Endothelial cell of umbilical vein (primary cell): Measurements from ENCODE around the gene CHST11. TPM values are rescaled to one million over a fixed set of nuclear protein-coding genes. Genes with fewer than 3 reads are reported as not detected.

Experiments used
- BruUV-seq: library from RNA; stranded (reverse); fragments of 400-500 nt; replicated peaks from 2 replicates; lab custom pipeline; 2021; lab: Mats Ljungman, UMichigan
- CTCF ChIA-PET: fragments of 300-600, 350-600 bp; sonication (Branson Sonifier 250); formaldehyde crosslinking; loops from one replicate; lab custom pipeline; 2021; ENCODE audit warnings: antibody characterized with exemption, inconsistent platforms; lab: Charles Lee
- POLR2A ChIA-PET: fragments of 300-600, 350-600 bp; sonication (Branson Sonifier 250); formaldehyde crosslinking; loops from one replicate; lab custom pipeline; 2021; ENCODE audit warnings: antibody characterized with exemption, inconsistent platforms; lab: Charles Lee
- DNase-seq: peaks from one replicate; pipeline ENCODE4 v3.0.0-alpha.2; 2011; ENCODE audit warnings: low read depth, low spot score
- FAIRE-seq: peaks from 2 replicates; lab custom pipeline; 2011; peaks lifted over from hg19 to GRCh38; lab: Jason Lieb, UNC
- H2AFZ ChIP-seq: 2 replicates; pipeline ENCODE4 v1.6.0; 2012; ENCODE audit warnings: low read depth, low read length, control low read depth, inconsistent platforms
- H3K27ac ChIP-seq: 2 replicates; pipeline ENCODE4 v1.5.1; 2011; ENCODE audit warnings: low read depth, mild to moderate bottlenecking, control low read depth, low read length, moderate library complexity; ENCODE audit not compliant: insufficient read depth
- H3K27me3 ChIP-seq, 2 experiments: 2 replicates each; pipeline versions ENCODE4 v1.6.0 to v1.6.1; 2011; ENCODE audit warnings: low read length in 2 of 2, mixed read lengths in 1 of 2; ENCODE audit not compliant: control insufficient read depth in 2 of 2, insufficient read depth in 2 of 2
- H3K36me3 ChIP-seq, 2 experiments: 2 replicates in 1 of 2; 3 replicates in 1 of 2; pipeline ENCODE4 v1.5.1; 2011; ENCODE audit warnings: low read length in 2 of 2, mild to moderate bottlenecking in 1 of 2, moderate library complexity in 1 of 2; ENCODE audit not compliant: control insufficient read depth in 2 of 2, insufficient read depth in 2 of 2; ENCODE audit errors: extremely low read depth in 1 of 2
- H3K4me1 ChIP-seq: 3 replicates; pipeline ENCODE4 v1.5.1; 2011; ENCODE audit warnings: mild to moderate bottlenecking, low read length; ENCODE audit not compliant: control insufficient read depth, insufficient read depth; ENCODE audit errors: extremely low read depth
- H3K4me2 ChIP-seq: 2 replicates; pipeline ENCODE4 v1.6.1; 2011; ENCODE audit warnings: low read length, control low read depth, mixed read lengths; ENCODE audit not compliant: insufficient read depth
- H3K4me3 ChIP-seq, 3 experiments: fragments of 200-600 bp in 1 of 3; sonication (generic), shearing (Covaris generic) in 1 of 3; replicated peaks in 1 of 3; 2 replicates each; pipeline ENCODE4 v1.5.1; 2011 to 2016; ENCODE audit warnings: control low read depth in 3 of 3, low read length in 3 of 3, mild to moderate bottlenecking in 2 of 3, inconsistent platforms in 1 of 3, low read depth in 1 of 3, moderate library complexity in 1 of 3; ENCODE audit not compliant: insufficient read depth in 1 of 3
- H3K79me2 ChIP-seq: 2 replicates; pipeline ENCODE4 v1.6.0; 2012; ENCODE audit warnings: low read length, inconsistent platforms; ENCODE audit not compliant: control insufficient read depth, insufficient read depth
- H3K9ac ChIP-seq: replicated peaks from 2 replicates; pipeline ENCODE3; 2011; ENCODE audit warnings: low read length, control low read depth; ENCODE audit not compliant: insufficient read depth; ENCODE audit errors: extremely low read depth
- H3K9me1 ChIP-seq: replicated peaks from 3 replicates; pipeline ENCODE4 v1.6.0; 2011; ENCODE audit warnings: mild to moderate bottlenecking, low read length; ENCODE audit not compliant: control insufficient read depth, insufficient read depth; ENCODE audit errors: extremely low read depth
- H3K9me3 ChIP-seq: replicated peaks from 2 replicates; pipeline ENCODE4 v1.5.1; 2012; ENCODE audit warnings: low read length, inconsistent platforms; ENCODE audit not compliant: control insufficient read depth, insufficient read depth
- H4K20me1 ChIP-seq: replicated peaks from 2 replicates; pipeline ENCODE3; 2011; ENCODE audit warnings: mild to moderate bottlenecking, low read length; ENCODE audit not compliant: control insufficient read depth, insufficient read depth; ENCODE audit errors: extremely low read depth
- EZH2 ChIP-seq: IDR thresholded peaks from 2 replicates; pipeline ENCODE4 v1.6.1; 2012; ENCODE audit warnings: borderline replicate concordance, low read depth, mild to moderate bottlenecking, moderate library complexity, low read length, inconsistent platforms; ENCODE audit not compliant: severe bottlenecking
- FOS ChIP-seq: IDR thresholded peaks from 2 replicates; pipeline ENCODE4 v1.6.1; 2011; ENCODE audit warnings: mild to moderate bottlenecking, low read length, moderate library complexity, borderline replicate concordance; ENCODE audit not compliant: insufficient read depth
- GATA2 ChIP-seq: IDR thresholded peaks from 2 replicates; pipeline ENCODE4 v1.7.0; 2011; ENCODE audit warnings: low read depth, mild to moderate bottlenecking, moderate library complexity, mixed read lengths, low read length; ENCODE audit not compliant: insufficient read length, insufficient read depth
- JUN ChIP-seq: IDR thresholded peaks from 2 replicates; pipeline ENCODE4 v1.6.1; 2011; ENCODE audit warnings: borderline replicate concordance, low read depth; ENCODE audit not compliant: insufficient read length, insufficient read depth
- MYC ChIP-seq: IDR thresholded peaks from one replicate; pipeline ENCODE4 v1.6.1; 2011; ENCODE audit warnings: mild to moderate bottlenecking, low read depth, low read length
- POLR2A ChIP-seq: IDR thresholded peaks from 2 replicates; pipeline ENCODE4 v1.6.1; 2012; ENCODE audit warnings: low read depth, mild to moderate bottlenecking, control low read depth, low read length
- POLR2AphosphoS5 ChIP-seq: IDR thresholded peaks from 2 replicates; pipeline ENCODE4 v1.6.1; 2012; ENCODE audit warnings: low read depth, mild to moderate bottlenecking, control low read depth, low read length, moderate library complexity; ENCODE audit not compliant: insufficient read depth
- dilution Hi-C: fragments of 300-500 bp; cut with MboI; formaldehyde crosslinking; loops from one replicate; pipeline ENCODE4 v1.15.0; 2019; ENCODE audit warnings: low sequenced_read_pairs; ENCODE audit not compliant: extremely low pct_ligation_motif_present
- intact Hi-C: fragments of 100-400 bp; cut with micrococcal nuclease; formaldehyde crosslinking; loops from one replicate; pipeline ENCODE4 v1.10.0; 2022
- polyA plus RNA-seq, 4 experiments: library from polyadenylated mRNA; depleted of rRNA in 3 of 4; stranded (reverse) in 3 of 4; unstranded in 1 of 4; fragments of >200 nt; gene quantifications; 2 replicates each; pipeline versions ENCODE4 v1.2.1 to v1.2.3, GENCODE V29; 2011 to 2012; ENCODE audit warnings: missing spikeins in 1 of 4
- total RNA-seq: library from RNA; stranded (reverse); gene quantifications from 2 replicates; pipeline ENCODE4 v1.2.3, GENCODE V29; 2021
- TF ChIP-seq, protein P1 (sequence below): IDR thresholded peaks from 2 replicates; pipeline ENCODE4 v1.6.1; 2011; ENCODE audit not compliant: insufficient read depth, insufficient read length
- TF ChIP-seq, protein P2 (sequence below), 2 donors: IDR thresholded peaks; 1 replicate in 1 of 2; 2 replicates in 1 of 2; pipeline ENCODE4 v1.5.1; 2011; ENCODE audit warnings: low read length in 2 of 2, mild to moderate bottlenecking in 2 of 2, moderate library complexity in 2 of 2, control low read depth in 1 of 2, inconsistent platforms in 1 of 2, low read depth in 1 of 2; ENCODE audit not compliant: insufficient read depth in 1 of 2; ENCODE audit errors: extremely low read depth in 1 of 2

The CHST11 gene
- total and polyA plus RNA-seq, 2 donors (not counting 3 experiments of a cell fraction or from before 2014, with no cell fraction given) = 19.7 to 20.9 TPM

DNA sequence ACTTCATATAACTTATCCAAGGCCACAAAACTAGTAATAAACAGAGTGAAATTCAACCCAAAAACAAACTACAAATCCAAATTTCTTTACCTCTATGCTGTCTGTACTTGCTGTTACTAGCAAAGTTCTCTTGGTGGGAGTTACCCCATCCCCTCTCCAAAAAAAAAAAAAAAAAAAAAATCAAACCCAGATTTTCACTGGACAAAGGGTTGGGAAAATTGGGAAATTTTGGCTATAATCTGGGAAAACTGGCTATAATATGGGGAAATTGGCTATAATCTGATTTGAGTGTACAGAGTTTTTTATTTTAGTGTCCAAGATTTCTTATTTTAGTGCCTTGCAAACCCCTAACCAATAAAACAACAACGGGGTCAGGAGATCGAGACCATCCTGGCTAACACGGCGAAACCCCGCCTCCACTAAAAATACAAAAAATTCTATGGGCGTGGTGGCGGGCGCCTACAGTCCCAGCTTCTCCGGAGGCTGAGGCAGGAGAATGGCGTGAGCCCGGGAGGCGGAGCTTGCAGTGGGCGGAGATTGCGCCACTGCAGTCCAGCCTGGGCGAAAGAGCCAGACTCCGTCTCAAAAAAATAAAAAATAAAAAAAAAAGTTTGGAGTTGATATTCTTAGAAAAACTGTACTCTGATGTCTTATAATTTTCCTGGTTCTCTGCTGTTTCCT is 148.4 kb downstream of the CHST11 start:
- ChIA-PET POLR2A (interaction anchor here (1.1 kb wide), 1 partner anchor 224 kb away, joined by 3 read pairs; no protein-coding TSS in a partner anchor), CTCF (interaction anchor here (1.0 to 1.9 kb wide), 8 partner anchors 9 to 272 kb away, joined by 3 to 18 read pairs (median 4); no protein-coding TSS in a partner anchor)
- H3K36me3 ChIP-seq = no peaks in the 10 kb centered on the region
- no peaks in the 10 kb centered on the region for H3K27me3 ChIP-seq
- peak overlapping the region; percentile 49 for H3K9ac ChIP-seq
- DNase-seq (no peak), FAIRE-seq (no peak)
- H3K9me3 ChIP-seq = no peaks in the 10 kb centered on the region
- peak overlapping the region; percentile 89 for H3K27ac ChIP-seq
- no peaks in the 10 kb centered on the region for H3K9me1 ChIP-seq
- no peaks in the 10 kb centered on the region for H4K20me1 ChIP-seq
- dilution Hi-C loops (no loop called here), intact Hi-C loops (loop anchor here (1.0 to 5.0 kb wide), 4 partner anchors 66 to 223 kb away; partner anchors contain the start of gene CHST11)
- H3K4me2 ChIP-seq = peak overlapping the region; percentile 62
- no TSS peak for BruUV-seq
- TF ChIP-seq, protein P1, sequence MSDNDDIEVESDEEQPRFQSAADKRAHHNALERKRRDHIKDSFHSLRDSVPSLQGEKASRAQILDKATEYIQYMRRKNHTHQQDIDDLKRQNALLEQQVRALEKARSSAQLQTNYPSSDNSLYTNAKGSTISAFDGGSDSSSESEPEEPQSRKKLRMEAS = no peak
- TF ChIP-seq MYC (no peak), JUN (no peak), GATA2 (no peak), FOS (no peak), EZH2 (no peak), POLR2AphosphoS5 (no peak), POLR2A (no peak)
- TF ChIP-seq, protein P2, sequence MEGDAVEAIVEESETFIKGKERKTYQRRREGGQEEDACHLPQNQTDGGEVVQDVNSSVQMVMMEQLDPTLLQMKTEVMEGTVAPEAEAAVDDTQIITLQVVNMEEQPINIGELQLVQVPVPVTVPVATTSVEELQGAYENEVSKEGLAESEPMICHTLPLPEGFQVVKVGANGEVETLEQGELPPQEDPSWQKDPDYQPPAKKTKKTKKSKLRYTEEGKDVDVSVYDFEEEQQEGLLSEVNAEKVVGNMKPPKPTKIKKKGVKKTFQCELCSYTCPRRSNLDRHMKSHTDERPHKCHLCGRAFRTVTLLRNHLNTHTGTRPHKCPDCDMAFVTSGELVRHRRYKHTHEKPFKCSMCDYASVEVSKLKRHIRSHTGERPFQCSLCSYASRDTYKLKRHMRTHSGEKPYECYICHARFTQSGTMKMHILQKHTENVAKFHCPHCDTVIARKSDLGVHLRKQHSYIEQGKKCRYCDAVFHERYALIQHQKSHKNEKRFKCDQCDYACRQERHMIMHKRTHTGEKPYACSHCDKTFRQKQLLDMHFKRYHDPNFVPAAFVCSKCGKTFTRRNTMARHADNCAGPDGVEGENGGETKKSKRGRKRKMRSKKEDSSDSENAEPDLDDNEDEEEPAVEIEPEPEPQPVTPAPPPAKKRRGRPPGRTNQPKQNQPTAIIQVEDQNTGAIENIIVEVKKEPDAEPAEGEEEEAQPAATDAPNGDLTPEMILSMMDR (IDR thresholded peaks at IDR 0.05; ENCODE audit: extremely low read depth in 1 of 2, insufficient read depth in 1 of 2, low read depth in 1 of 2, low read length in 2 of 2) = no peak
- peaks cover 35% of the 10 kb centered on the region for H3K4me1 ChIP-seq
- no peak overlapping the region for H2AFZ ChIP-seq
- H3K79me2 ChIP-seq = peaks cover 2% of the 10 kb centered on the region
- H3K4me3 ChIP-seq = peak overlapping the region in 1 of 3 experiments; percentile 38
